Putamen (tissue), 1 donor: ENCODE measurements around the gene ASTE1.
"Not testable (repeated sequence)": the region's sequence is repeated elsewhere in the genome, so short reads cannot be mapped to it uniquely, and the experiment has no call there.

Experiments
- DNase-seq: peaks from one replicate; pipeline ENCODE4 v3.0.0-alpha.2; 2016; ENCODE audit warnings: low spot score

The ASTE1 gene

GRCh38 chr3:131008326-131008725 is 18.3 kb downstream of the ASTE1 start:
- no peak for DNase-seq

- no peak for DNase-seq
Observed at GRCh38 chr3:131007782-131008181, 18.8 kb downstream of the ASTE1 start.

- no peak for DNase-seq
Observed at GRCh38 chr3:131007256-131007655, 19.4 kb downstream of the ASTE1 start.

- no peak for DNase-seq
Observed at GRCh38 chr3:131004603-131005002, 22.0 kb downstream of the ASTE1 start.

- no peak for DNase-seq
Observed at GRCh38 chr3:131001071-131001470, 25.6 kb downstream of the ASTE1 start.

- no peak for DNase-seq
Observed at GRCh38 chr3:130997289-130997688, 29.3 kb downstream of the ASTE1 start.

GRCh38 chr3:130992344-130992743 is 34.3 kb downstream of the ASTE1 start:
- DNase-seq, result no peak

GRCh38 chr3:130991126-130991525 is 35.5 kb downstream of the ASTE1 start:
- no peak for DNase-seq

GRCh38 chr3:130990282-130990681 is 36.3 kb downstream of the ASTE1 start:
- DNase-seq, result no peak

- no peak for DNase-seq
Observed at GRCh38 chr3:130981469-130981868, 45.2 kb downstream of the ASTE1 start.

- no peak for DNase-seq
Observed at GRCh38 chr3:130979117-130979516, 47.5 kb downstream of the ASTE1 start.

GRCh38 chr3:130976706-130977105 is 49.9 kb downstream of the ASTE1 start:
- DNase-seq, result no peak

GRCh38 chr3:130975251-130975650 is 51.4 kb downstream of the ASTE1 start:
- no peak for DNase-seq

- no peak for DNase-seq
Observed at GRCh38 chr3:130974201-130974600, 52.4 kb downstream of the ASTE1 start.

GRCh38 chr3:130973406-130973805 is 53.2 kb downstream of the ASTE1 start:
- DNase-seq, result no peak

- DNase-seq, result not testable (repeated sequence)
Observed at GRCh38 chr3:130972592-130972991, 54.0 kb downstream of the ASTE1 start.

GRCh38 chr3:130971208-130971607 is 55.4 kb downstream of the ASTE1 start:
- no peak for DNase-seq

- DNase-seq, result peak; percentile 71
Observed at GRCh38 chr3:130969621-130970020, 57.0 kb downstream of the ASTE1 start.

- DNase-seq, result no peak
Observed at GRCh38 chr3:130968221-130968620, 58.4 kb downstream of the ASTE1 start.

- DNase-seq, result no peak
Observed at GRCh38 chr3:130967281-130967680, 59.3 kb downstream of the ASTE1 start.

- DNase-seq, result peak; percentile 35
Observed at GRCh38 chr3:130963878-130964277, 62.7 kb downstream of the ASTE1 start.
